GM23338 (cell line): ENCODE results near the gene SPP1. TPM values are rescaled to one million over a fixed set of nuclear protein-coding genes. Genes with fewer than 3 reads are reported as not detected.

Source experiments
- ATAC-seq: fragments of 200-7000 bp; cut with Tn5 transposase; 3 replicates; pipeline ENCODE4 v1.9.1; 2020
- DNase-seq: peaks from one replicate; pipeline ENCODE4 v3.0.0-alpha.2; 2015; ENCODE audit warnings: low spot score
- H2AFZ ChIP-seq: fragments of 200-600 bp; sonication (generic); 2 replicates; pipeline ENCODE4 v1.8.0; 2016; ENCODE audit warnings: antibody characterized with exemption, mild to moderate bottlenecking, moderate library complexity
- H3F3A ChIP-seq: fragments of 200-600 bp; sonication (generic); replicated peaks from 2 replicates; pipeline ENCODE4 v1.8.0; 2017; ENCODE audit warnings: antibody characterized with exemption, mixed run types, low read depth
- H3K27ac ChIP-seq: fragments of 200-600 bp; sonication (generic); 2 replicates; pipeline ENCODE4 v1.6.1; 2016; ENCODE audit warnings: low read depth
- H3K27me3 ChIP-seq: fragments of 200-600 bp; sonication (generic); 2 replicates; pipeline ENCODE4 v1.8.0; 2016; ENCODE audit warnings: mild to moderate bottlenecking, mixed run types, moderate library complexity; ENCODE audit not compliant: insufficient read depth
- H3K36me3 ChIP-seq: fragments of 200-600 bp; sonication (generic); 2 replicates; pipeline ENCODE4 v1.8.0; 2016; ENCODE audit warnings: mild to moderate bottlenecking; ENCODE audit not compliant: insufficient read depth
- H3K4me1 ChIP-seq: fragments of 200-600 bp; sonication (generic); 2 replicates; pipeline ENCODE4 v1.8.0; 2016; ENCODE audit warnings: mild to moderate bottlenecking, moderate library complexity; ENCODE audit not compliant: insufficient read depth
- H3K4me2 ChIP-seq: fragments of 200-600 bp; sonication (generic); 2 replicates; pipeline ENCODE4 v1.7.1; 2017; ENCODE audit warnings: mixed run types
- H3K4me3 ChIP-seq: fragments of 200-600 bp; sonication (generic); 2 replicates; pipeline ENCODE4 v1.6.1; 2016; ENCODE audit warnings: mixed run types
- H3K79me2 ChIP-seq: fragments of 200-600 bp; sonication (generic); replicated peaks from 2 replicates; pipeline ENCODE4 v1.8.0; 2017; ENCODE audit warnings: mild to moderate bottlenecking; ENCODE audit not compliant: insufficient read depth
- H3K9me2 ChIP-seq: fragments of 200-600 bp; sonication (generic); 2 replicates; pipeline ENCODE4 v1.8.0; 2017; ENCODE audit not compliant: insufficient read depth
- H4K20me1 ChIP-seq: fragments of 200-600 bp; sonication (generic); replicated peaks from 2 replicates; pipeline ENCODE4 v1.8.0; 2017; ENCODE audit warnings: mild to moderate bottlenecking; ENCODE audit not compliant: insufficient read depth
- H3K27ac Mint-ChIP-seq: 2 replicates; pipeline ENCODE4 v1.8.0; 2020; ENCODE audit warnings: inconsistent platforms, mild to moderate bottlenecking, moderate library complexity, mixed read lengths
- H3K27me3 Mint-ChIP-seq: 3 replicates; pipeline ENCODE4 v1.8.0; 2022; ENCODE audit warnings: low read depth, mild to moderate bottlenecking, moderate library complexity, mixed read lengths, inconsistent platforms; ENCODE audit not compliant: insufficient read depth, poor library complexity
- H3K36me3 Mint-ChIP-seq: 3 replicates; pipeline ENCODE4 v1.8.0; 2021; ENCODE audit warnings: low read depth, mild to moderate bottlenecking, inconsistent platforms, moderate library complexity, mixed read lengths
- H3K4me1 Mint-ChIP-seq: 3 replicates; pipeline ENCODE4 v1.8.0; 2020; ENCODE audit warnings: mild to moderate bottlenecking, inconsistent platforms, mixed read lengths
- H3K4me3 Mint-ChIP-seq: 3 replicates; pipeline ENCODE4 v1.8.0; 2021; ENCODE audit warnings: moderate library complexity, mild to moderate bottlenecking, inconsistent platforms, mixed read lengths
- H3K9me3 Mint-ChIP-seq: 3 replicates; pipeline ENCODE4 v1.8.0; 2020; ENCODE audit warnings: moderate library complexity, mild to moderate bottlenecking, inconsistent platforms, mixed read lengths
- CREB1 ChIP-seq: fragments of 250-450 bp; sonication (Bioruptor Pico); IDR thresholded peaks from 2 replicates; pipeline ENCODE4 v1.5.0; 2020; ENCODE audit warnings: low read depth, mild to moderate bottlenecking, moderate library complexity
- EZH2 ChIP-seq: fragments of 200-600 bp; sonication (generic); IDR thresholded peaks from one replicate; pipeline ENCODE4 v1.8.0; 2017; ENCODE audit warnings: antibody characterized with exemption, mild to moderate bottlenecking, low read depth; ENCODE audit not compliant: unreplicated experiment
- EZH2phosphoT487 ChIP-seq: fragments of 200-600 bp; sonication (generic); IDR thresholded peaks from one replicate; pipeline ENCODE4 v1.8.1; 2018; ENCODE audit warnings: antibody characterized with exemption; ENCODE audit not compliant: unreplicated experiment
- JUNB ChIP-seq: IDR thresholded peaks from one replicate; pipeline ENCODE4 v1.6.1; 2016; ENCODE audit warnings: antibody characterized with exemption; ENCODE audit not compliant: unreplicated experiment
- NANOG ChIP-seq: IDR thresholded peaks from 2 replicates; pipeline ENCODE4 v1.6.1; 2016; ENCODE audit warnings: antibody characterized with exemption, borderline replicate concordance
- POLR2AphosphoS5 ChIP-seq: IDR thresholded peaks from 2 replicates; pipeline ENCODE4 v1.6.1; 2016; ENCODE audit warnings: antibody characterized with exemption, low read depth
- STAT1 ChIP-seq: IDR thresholded peaks from one replicate; pipeline ENCODE4 v1.6.1; 2016; ENCODE audit warnings: antibody characterized with exemption; ENCODE audit not compliant: unreplicated experiment
- ZNF114 ChIP-seq: fragments of 250-450 bp; sonication (Bioruptor Pico); IDR thresholded peaks from 2 replicates; pipeline ENCODE4 v1.5.0; 2020; ENCODE audit warnings: mild to moderate bottlenecking, moderate library complexity
- ZNF331 ChIP-seq: fragments of 250-450 bp; sonication (Bioruptor Pico); IDR thresholded peaks from 2 replicates; pipeline ENCODE4 v1.5.0; 2020; ENCODE audit warnings: low read depth, mild to moderate bottlenecking, moderate library complexity
- polyA plus RNA-seq: library from polyadenylated mRNA; unstranded; fragments of >200 nt; fragmentation: Nextera tagmentation; extraction: Ambion mirVana; gene quantifications from 2 replicates; pipeline ENCODE4 v1.2.1, GENCODE V29; 2016
- total RNA-seq: library from RNA; depleted of rRNA; stranded (reverse); fragments of >200 nt; shearing (Covaris generic); gene quantifications from 2 replicates; pipeline ENCODE4 v1.2.3, GENCODE V29; 2014
- TF ChIP-seq, protein P1 (sequence below): fragments of 250-450 bp; sonication (Bioruptor Pico); IDR thresholded peaks from 2 replicates; pipeline ENCODE4 v1.5.0; 2020; ENCODE audit warnings: mild to moderate bottlenecking, moderate library complexity
- TF ChIP-seq, protein P2 (sequence below): IDR thresholded peaks from one replicate; pipeline ENCODE4 v1.6.1; 2018; ENCODE audit warnings: antibody characterized with exemption; ENCODE audit not compliant: unreplicated experiment
- TF ChIP-seq, protein P3 (sequence below): IDR thresholded peaks from 2 replicates; pipeline ENCODE4 v1.6.1; 2016; ENCODE audit warnings: antibody characterized with exemption
- TF ChIP-seq, protein P4 (sequence below), 2 experiments: fragments of 200-600 bp in 1 of 2; sonication (generic) in 1 of 2; conservative IDR thresholded peaks; 2 replicates each; pipeline versions ENCODE4 v1.5.1 to v1.6.1; 2016 to 2017; ENCODE audit warnings: antibody characterized with exemption in 2 of 2, low read depth in 2 of 2, mild to moderate bottlenecking in 2 of 2, moderate library complexity in 1 of 2

SPP1 gene
- total and polyA plus RNA-seq, 2 experiments from 2014 or later: 41.3 to 51.3 TPM

DNA sequence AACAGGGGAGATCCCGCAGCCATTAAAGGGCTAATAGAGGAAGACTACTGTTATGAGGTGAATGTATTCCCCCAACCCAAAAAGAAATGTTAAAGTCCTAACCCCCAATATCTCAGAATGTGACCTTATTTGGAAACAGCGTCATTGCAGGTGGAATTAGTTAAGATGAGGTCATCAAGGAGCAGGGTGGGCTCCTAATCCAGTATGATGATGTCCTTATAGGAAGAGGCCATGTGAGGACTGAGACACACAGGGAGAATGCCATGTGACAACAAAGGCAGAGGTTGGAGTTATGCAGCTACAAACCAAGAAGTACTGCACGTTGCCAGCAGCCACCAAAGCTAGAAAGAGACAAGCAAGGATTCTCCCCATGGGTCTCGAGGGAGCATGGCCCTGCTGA lies 14.3 kb downstream of the SPP1 start (continued):
- TF ChIP-seq, protein P1, sequence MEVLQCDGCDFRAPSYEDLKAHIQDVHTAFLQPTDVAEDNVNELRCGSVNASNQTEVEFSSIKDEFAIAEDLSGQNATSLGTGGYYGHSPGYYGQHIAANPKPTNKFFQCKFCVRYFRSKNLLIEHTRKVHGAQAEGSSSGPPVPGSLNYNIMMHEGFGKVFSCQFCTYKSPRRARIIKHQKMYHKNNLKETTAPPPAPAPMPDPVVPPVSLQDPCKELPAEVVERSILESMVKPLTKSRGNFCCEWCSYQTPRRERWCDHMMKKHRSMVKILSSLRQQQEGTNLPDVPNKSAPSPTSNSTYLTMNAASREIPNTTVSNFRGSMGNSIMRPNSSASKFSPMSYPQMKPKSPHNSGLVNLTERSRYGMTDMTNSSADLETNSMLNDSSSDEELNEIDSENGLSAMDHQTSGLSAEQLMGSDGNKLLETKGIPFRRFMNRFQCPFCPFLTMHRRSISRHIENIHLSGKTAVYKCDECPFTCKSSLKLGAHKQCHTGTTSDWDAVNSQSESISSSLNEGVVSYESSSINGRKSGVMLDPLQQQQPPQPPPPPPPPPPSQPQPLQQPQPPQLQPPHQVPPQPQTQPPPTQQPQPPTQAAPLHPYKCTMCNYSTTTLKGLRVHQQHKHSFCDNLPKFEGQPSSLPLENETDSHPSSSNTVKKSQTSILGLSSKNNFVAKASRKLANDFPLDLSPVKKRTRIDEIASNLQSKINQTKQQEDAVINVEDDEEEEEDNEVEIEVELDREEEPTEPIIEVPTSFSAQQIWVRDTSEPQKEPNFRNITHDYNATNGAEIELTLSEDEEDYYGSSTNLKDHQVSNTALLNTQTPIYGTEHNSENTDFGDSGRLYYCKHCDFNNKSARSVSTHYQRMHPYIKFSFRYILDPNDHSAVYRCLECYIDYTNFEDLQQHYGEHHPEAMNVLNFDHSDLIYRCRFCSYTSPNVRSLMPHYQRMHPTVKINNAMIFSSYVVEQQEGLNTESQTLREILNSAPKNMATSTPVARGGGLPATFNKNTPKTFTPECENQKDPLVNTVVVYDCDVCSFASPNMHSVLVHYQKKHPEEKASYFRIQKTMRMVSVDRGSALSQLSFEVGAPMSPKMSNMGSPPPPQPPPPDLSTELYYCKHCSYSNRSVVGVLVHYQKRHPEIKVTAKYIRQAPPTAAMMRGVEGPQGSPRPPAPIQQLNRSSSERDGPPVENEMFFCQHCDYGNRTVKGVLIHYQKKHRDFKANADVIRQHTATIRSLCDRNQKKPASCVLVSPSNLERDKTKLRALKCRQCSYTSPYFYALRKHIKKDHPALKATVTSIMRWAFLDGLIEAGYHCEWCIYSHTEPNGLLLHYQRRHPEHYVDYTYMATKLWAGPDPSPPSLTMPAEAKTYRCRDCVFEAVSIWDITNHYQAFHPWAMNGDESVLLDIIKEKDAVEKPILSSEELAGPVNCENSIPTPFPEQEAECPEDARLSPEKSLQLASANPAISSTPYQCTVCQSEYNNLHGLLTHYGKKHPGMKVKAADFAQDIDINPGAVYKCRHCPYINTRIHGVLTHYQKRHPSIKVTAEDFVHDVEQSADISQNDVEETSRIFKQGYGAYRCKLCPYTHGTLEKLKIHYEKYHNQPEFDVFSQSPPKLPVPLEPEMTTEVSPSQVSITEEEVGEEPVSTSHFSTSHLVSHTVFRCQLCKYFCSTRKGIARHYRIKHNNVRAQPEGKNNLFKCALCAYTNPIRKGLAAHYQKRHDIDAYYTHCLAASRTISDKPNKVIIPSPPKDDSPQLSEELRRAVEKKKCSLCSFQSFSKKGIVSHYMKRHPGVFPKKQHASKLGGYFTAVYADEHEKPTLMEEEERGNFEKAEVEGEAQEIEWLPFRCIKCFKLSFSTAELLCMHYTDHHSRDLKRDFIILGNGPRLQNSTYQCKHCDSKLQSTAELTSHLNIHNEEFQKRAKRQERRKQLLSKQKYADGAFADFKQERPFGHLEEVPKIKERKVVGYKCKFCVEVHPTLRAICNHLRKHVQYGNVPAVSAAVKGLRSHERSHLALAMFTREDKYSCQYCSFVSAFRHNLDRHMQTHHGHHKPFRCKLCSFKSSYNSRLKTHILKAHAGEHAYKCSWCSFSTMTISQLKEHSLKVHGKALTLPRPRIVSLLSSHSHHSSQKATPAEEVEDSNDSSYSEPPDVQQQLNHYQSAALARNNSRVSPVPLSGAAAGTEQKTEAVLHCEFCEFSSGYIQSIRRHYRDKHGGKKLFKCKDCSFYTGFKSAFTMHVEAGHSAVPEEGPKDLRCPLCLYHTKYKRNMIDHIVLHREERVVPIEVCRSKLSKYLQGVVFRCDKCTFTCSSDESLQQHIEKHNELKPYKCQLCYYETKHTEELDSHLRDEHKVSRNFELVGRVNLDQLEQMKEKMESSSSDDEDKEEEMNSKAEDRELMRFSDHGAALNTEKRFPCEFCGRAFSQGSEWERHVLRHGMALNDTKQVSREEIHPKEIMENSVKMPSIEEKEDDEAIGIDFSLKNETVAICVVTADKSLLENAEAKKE (CRISPR knock-in tag): no peak
- TF ChIP-seq JUNB: no peak
- no peak for TF ChIP-seq ZNF114 (CRISPR knock-in tag)

DNA sequence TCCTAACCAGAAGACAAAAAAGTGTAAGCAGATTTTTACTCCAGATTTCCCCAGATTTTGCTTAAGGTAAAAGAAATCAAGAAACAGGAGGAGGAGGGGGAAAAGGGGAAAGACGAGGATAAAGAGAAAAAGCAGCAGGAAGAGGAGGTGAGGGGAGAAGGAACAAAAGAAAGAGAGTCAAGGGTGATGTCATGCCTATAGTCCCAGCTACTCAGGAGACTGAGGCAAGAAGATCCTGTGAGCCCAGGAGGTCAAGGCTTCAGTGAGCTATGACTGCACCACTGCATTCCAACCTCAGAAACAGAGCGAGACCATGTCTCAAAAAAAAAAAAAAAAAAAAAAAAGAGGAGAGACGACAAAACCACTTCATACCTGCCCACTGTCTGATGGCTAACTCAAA lies 19.9 kb downstream of the SPP1 start:
- Mint-ChIP-seq H3K9me3 (peaks cover 3% of the 10 kb centered on the region; the same call in 1 of the 3 replicates), H3K4me3 (no peak overlapping the region), H3K27ac (no peak overlapping the region), H3K36me3 (no peaks in the 10 kb centered on the region), H3K27me3 (peaks cover 4% of the 10 kb centered on the region), H3K4me1 (peaks cover 4% of the 10 kb centered on the region)
- Histone ChIP-seq H3K4me2 (no peak overlapping the region), H3K36me3 (no peaks in the 10 kb centered on the region), H3K4me3 (no peak overlapping the region), H4K20me1 (no peaks in the 10 kb centered on the region), H2AFZ (no peak overlapping the region), H3K4me1 (no peaks in the 10 kb centered on the region), H3K9me2 (no peaks in the 10 kb centered on the region), H3F3A (no peaks in the 10 kb centered on the region), H3K27ac (no peak overlapping the region), H3K27me3 (no peaks in the 10 kb centered on the region), H3K79me2 (no peaks in the 10 kb centered on the region)
- no peak for DNase-seq
- peak; percentile 70 for ATAC-seq
- TF ChIP-seq ZNF331 (CRISPR knock-in tag) (no peak), NANOG (no peak), POLR2AphosphoS5 (no peak), CREB1 (CRISPR knock-in tag) (no peak), EZH2 (no peak), JUNB (no peak), ZNF114 (CRISPR knock-in tag) (no peak), EZH2phosphoT487 (no peak), STAT1 (no peak)
- TF ChIP-seq, protein P2, sequence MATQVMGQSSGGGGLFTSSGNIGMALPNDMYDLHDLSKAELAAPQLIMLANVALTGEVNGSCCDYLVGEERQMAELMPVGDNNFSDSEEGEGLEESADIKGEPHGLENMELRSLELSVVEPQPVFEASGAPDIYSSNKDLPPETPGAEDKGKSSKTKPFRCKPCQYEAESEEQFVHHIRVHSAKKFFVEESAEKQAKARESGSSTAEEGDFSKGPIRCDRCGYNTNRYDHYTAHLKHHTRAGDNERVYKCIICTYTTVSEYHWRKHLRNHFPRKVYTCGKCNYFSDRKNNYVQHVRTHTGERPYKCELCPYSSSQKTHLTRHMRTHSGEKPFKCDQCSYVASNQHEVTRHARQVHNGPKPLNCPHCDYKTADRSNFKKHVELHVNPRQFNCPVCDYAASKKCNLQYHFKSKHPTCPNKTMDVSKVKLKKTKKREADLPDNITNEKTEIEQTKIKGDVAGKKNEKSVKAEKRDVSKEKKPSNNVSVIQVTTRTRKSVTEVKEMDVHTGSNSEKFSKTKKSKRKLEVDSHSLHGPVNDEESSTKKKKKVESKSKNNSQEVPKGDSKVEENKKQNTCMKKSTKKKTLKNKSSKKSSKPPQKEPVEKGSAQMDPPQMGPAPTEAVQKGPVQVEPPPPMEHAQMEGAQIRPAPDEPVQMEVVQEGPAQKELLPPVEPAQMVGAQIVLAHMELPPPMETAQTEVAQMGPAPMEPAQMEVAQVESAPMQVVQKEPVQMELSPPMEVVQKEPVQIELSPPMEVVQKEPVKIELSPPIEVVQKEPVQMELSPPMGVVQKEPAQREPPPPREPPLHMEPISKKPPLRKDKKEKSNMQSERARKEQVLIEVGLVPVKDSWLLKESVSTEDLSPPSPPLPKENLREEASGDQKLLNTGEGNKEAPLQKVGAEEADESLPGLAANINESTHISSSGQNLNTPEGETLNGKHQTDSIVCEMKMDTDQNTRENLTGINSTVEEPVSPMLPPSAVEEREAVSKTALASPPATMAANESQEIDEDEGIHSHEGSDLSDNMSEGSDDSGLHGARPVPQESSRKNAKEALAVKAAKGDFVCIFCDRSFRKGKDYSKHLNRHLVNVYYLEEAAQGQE: no peak
- TF ChIP-seq, protein P3, sequence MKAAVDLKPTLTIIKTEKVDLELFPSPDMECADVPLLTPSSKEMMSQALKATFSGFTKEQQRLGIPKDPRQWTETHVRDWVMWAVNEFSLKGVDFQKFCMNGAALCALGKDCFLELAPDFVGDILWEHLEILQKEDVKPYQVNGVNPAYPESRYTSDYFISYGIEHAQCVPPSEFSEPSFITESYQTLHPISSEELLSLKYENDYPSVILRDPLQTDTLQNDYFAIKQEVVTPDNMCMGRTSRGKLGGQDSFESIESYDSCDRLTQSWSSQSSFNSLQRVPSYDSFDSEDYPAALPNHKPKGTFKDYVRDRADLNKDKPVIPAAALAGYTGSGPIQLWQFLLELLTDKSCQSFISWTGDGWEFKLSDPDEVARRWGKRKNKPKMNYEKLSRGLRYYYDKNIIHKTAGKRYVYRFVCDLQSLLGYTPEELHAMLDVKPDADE: no peak
- TF ChIP-seq, protein P4, sequence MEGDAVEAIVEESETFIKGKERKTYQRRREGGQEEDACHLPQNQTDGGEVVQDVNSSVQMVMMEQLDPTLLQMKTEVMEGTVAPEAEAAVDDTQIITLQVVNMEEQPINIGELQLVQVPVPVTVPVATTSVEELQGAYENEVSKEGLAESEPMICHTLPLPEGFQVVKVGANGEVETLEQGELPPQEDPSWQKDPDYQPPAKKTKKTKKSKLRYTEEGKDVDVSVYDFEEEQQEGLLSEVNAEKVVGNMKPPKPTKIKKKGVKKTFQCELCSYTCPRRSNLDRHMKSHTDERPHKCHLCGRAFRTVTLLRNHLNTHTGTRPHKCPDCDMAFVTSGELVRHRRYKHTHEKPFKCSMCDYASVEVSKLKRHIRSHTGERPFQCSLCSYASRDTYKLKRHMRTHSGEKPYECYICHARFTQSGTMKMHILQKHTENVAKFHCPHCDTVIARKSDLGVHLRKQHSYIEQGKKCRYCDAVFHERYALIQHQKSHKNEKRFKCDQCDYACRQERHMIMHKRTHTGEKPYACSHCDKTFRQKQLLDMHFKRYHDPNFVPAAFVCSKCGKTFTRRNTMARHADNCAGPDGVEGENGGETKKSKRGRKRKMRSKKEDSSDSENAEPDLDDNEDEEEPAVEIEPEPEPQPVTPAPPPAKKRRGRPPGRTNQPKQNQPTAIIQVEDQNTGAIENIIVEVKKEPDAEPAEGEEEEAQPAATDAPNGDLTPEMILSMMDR (conservative IDR thresholded peaks at IDR 0.05; ENCODE audit: low read depth in 2 of 2): no peak
